Stimulated activated naive CD8-positive, alpha-beta T cell treated with anti-CD3 and anti-CD28 coated beads, Interleukin-15, Interleukin-2, amounts not matched to agents 100 ng/mL and 50 ng/mL, for 24 hours (primary cell): Measurements from ENCODE around the gene PKP1.

ENCODE experiments used
- H3K27ac Mint-ChIP-seq: one replicate; pipeline ENCODE4 v1.8.0; 2021; ENCODE audit warnings: mild to moderate bottlenecking, mixed read lengths
- H3K27me3 Mint-ChIP-seq: one replicate; pipeline ENCODE4 v1.8.0; 2021; ENCODE audit warnings: mixed read lengths
- H3K36me3 Mint-ChIP-seq: one replicate; pipeline ENCODE4 v1.8.0; 2021; ENCODE audit warnings: low read depth, mixed read lengths
- H3K4me1 Mint-ChIP-seq: one replicate; pipeline ENCODE4 v1.8.0; 2021; ENCODE audit warnings: low read depth, mixed read lengths
- H3K4me3 Mint-ChIP-seq: one replicate; pipeline ENCODE4 v1.8.0; 2021; ENCODE audit warnings: mild to moderate bottlenecking, mixed read lengths
- H3K9me3 Mint-ChIP-seq: one replicate; pipeline ENCODE4 v1.8.0; 2021; ENCODE audit warnings: mixed read lengths

The PKP1 gene

GRCh38 chr1:201283836-201284553 lies 689 bp downstream of the PKP1 start:
- Mint-ChIP-seq H3K9me3 (no peaks in the 10 kb centered on the region), H3K4me3 (no peak overlapping the region), H3K27me3 (peaks cover 29% of the 10 kb centered on the region), H3K27ac (no peak overlapping the region), H3K4me1 (peaks cover 4% of the 10 kb centered on the region), H3K36me3 (no peaks in the 10 kb centered on the region)

- no peaks in the 10 kb centered on the region for H3K36me3 Mint-ChIP-seq
- no peaks in the 10 kb centered on the region for H3K9me3 Mint-ChIP-seq
- no peak overlapping the region for H3K4me3 Mint-ChIP-seq
- peaks cover 4% of the 10 kb centered on the region for H3K4me1 Mint-ChIP-seq
- H3K27ac Mint-ChIP-seq: no peak overlapping the region
- H3K27me3 Mint-ChIP-seq: peaks cover 26% of the 10 kb centered on the region
These were observed 1.3 kb downstream of the PKP1 start for GRCh38 chr1:201284636-201285035.

- Mint-ChIP-seq H3K27me3 (peaks cover 26% of the 10 kb centered on the region), H3K4me1 (peaks cover 4% of the 10 kb centered on the region), H3K36me3 (no peaks in the 10 kb centered on the region), H3K27ac (no peak overlapping the region), H3K4me3 (no peak overlapping the region), H3K9me3 (no peaks in the 10 kb centered on the region)
These were observed 2.5 kb downstream of the PKP1 start for GRCh38 chr1:201285846-201286245.

GRCh38 chr1:201286445-201286844 lies 3.1 kb downstream of the PKP1 start:
- H3K36me3 Mint-ChIP-seq: no peaks in the 10 kb centered on the region
- H3K4me3 Mint-ChIP-seq: no peak overlapping the region
- H3K27me3 Mint-ChIP-seq: peaks cover 26% of the 10 kb centered on the region
- H3K27ac Mint-ChIP-seq: no peak overlapping the region
- H3K9me3 Mint-ChIP-seq: no peaks in the 10 kb centered on the region
- H3K4me1 Mint-ChIP-seq: peaks cover 4% of the 10 kb centered on the region

- H3K36me3 Mint-ChIP-seq: no peaks in the 10 kb centered on the region
- H3K4me3 Mint-ChIP-seq: no peak overlapping the region
- H3K4me1 Mint-ChIP-seq: peaks cover 2% of the 10 kb centered on the region
- no peaks in the 10 kb centered on the region for H3K9me3 Mint-ChIP-seq
- peaks cover 10% of the 10 kb centered on the region for H3K27me3 Mint-ChIP-seq
- no peak overlapping the region for H3K27ac Mint-ChIP-seq
These were observed 4.7 kb downstream of the PKP1 start for GRCh38 chr1:201288007-201288406.

- Mint-ChIP-seq H3K4me3 (no peak overlapping the region), H3K27ac (no peak overlapping the region), H3K4me1 (no peaks in the 10 kb centered on the region), H3K9me3 (no peaks in the 10 kb centered on the region), H3K27me3 (peaks cover 4% of the 10 kb centered on the region), H3K36me3 (no peaks in the 10 kb centered on the region)
These were observed 5.5 kb downstream of the PKP1 start for GRCh38 chr1:201288765-201289164.

- no peaks in the 10 kb centered on the region for H3K4me1 Mint-ChIP-seq
- H3K36me3 Mint-ChIP-seq: no peaks in the 10 kb centered on the region
- H3K4me3 Mint-ChIP-seq: no peak overlapping the region
- H3K27me3 Mint-ChIP-seq: peaks cover 10% of the 10 kb centered on the region
- no peaks in the 10 kb centered on the region for H3K9me3 Mint-ChIP-seq
- H3K27ac Mint-ChIP-seq: no peak overlapping the region
These were observed 7.2 kb downstream of the PKP1 start for GRCh38 chr1:201290551-201290950.

GRCh38 chr1:201291916-201292315 lies 8.6 kb downstream of the PKP1 start:
- no peaks in the 10 kb centered on the region for H3K9me3 Mint-ChIP-seq
- H3K4me1 Mint-ChIP-seq: no peaks in the 10 kb centered on the region
- H3K4me3 Mint-ChIP-seq: no peak overlapping the region
- H3K27me3 Mint-ChIP-seq: peaks cover 18% of the 10 kb centered on the region
- no peak overlapping the region for H3K27ac Mint-ChIP-seq
- no peaks in the 10 kb centered on the region for H3K36me3 Mint-ChIP-seq

- no peak overlapping the region for H3K27ac Mint-ChIP-seq
- no peaks in the 10 kb centered on the region for H3K36me3 Mint-ChIP-seq
- H3K9me3 Mint-ChIP-seq: no peaks in the 10 kb centered on the region
- H3K4me3 Mint-ChIP-seq: no peak overlapping the region
- no peaks in the 10 kb centered on the region for H3K4me1 Mint-ChIP-seq
- H3K27me3 Mint-ChIP-seq: peaks cover 18% of the 10 kb centered on the region
These were observed 11.6 kb downstream of the PKP1 start for GRCh38 chr1:201294876-201295275.

GRCh38 chr1:201295346-201295745 lies 12.0 kb downstream of the PKP1 start:
- Mint-ChIP-seq H3K4me1 (no peaks in the 10 kb centered on the region), H3K27me3 (peaks cover 18% of the 10 kb centered on the region), H3K9me3 (no peaks in the 10 kb centered on the region), H3K27ac (no peak overlapping the region), H3K36me3 (no peaks in the 10 kb centered on the region), H3K4me3 (no peak overlapping the region)

GRCh38 chr1:201295861-201296260 lies 12.6 kb downstream of the PKP1 start:
- no peak overlapping the region for H3K27ac Mint-ChIP-seq
- H3K27me3 Mint-ChIP-seq: peaks cover 18% of the 10 kb centered on the region
- H3K36me3 Mint-ChIP-seq: no peaks in the 10 kb centered on the region
- H3K4me3 Mint-ChIP-seq: no peak overlapping the region
- no peaks in the 10 kb centered on the region for H3K9me3 Mint-ChIP-seq
- H3K4me1 Mint-ChIP-seq: no peaks in the 10 kb centered on the region

GRCh38 chr1:201296352-201296751 lies 13.0 kb downstream of the PKP1 start:
- H3K27ac Mint-ChIP-seq: no peak overlapping the region
- no peaks in the 10 kb centered on the region for H3K4me1 Mint-ChIP-seq
- no peaks in the 10 kb centered on the region for H3K9me3 Mint-ChIP-seq
- H3K27me3 Mint-ChIP-seq: peaks cover 20% of the 10 kb centered on the region
- no peaks in the 10 kb centered on the region for H3K36me3 Mint-ChIP-seq
- no peak overlapping the region for H3K4me3 Mint-ChIP-seq

GRCh38 chr1:201298396-201299381 lies 15.4 kb downstream of the PKP1 start:
- H3K4me1 Mint-ChIP-seq: no peaks in the 10 kb centered on the region
- no peak overlapping the region for H3K4me3 Mint-ChIP-seq
- peaks cover 22% of the 10 kb centered on the region for H3K27me3 Mint-ChIP-seq
- no peaks in the 10 kb centered on the region for H3K36me3 Mint-ChIP-seq
- no peak overlapping the region for H3K27ac Mint-ChIP-seq
- no peaks in the 10 kb centered on the region for H3K9me3 Mint-ChIP-seq

- Mint-ChIP-seq H3K27ac (no peak overlapping the region), H3K9me3 (no peaks in the 10 kb centered on the region), H3K36me3 (no peaks in the 10 kb centered on the region), H3K4me3 (no peak overlapping the region), H3K27me3 (peaks cover 18% of the 10 kb centered on the region), H3K4me1 (no peaks in the 10 kb centered on the region)
These were observed 16.7 kb downstream of the PKP1 start for GRCh38 chr1:201299968-201300367.

GRCh38 chr1:201300641-201301040 lies 17.3 kb downstream of the PKP1 start:
- H3K27ac Mint-ChIP-seq: no peak overlapping the region
- no peaks in the 10 kb centered on the region for H3K36me3 Mint-ChIP-seq
- no peak overlapping the region for H3K4me3 Mint-ChIP-seq
- H3K27me3 Mint-ChIP-seq: peaks cover 13% of the 10 kb centered on the region
- H3K9me3 Mint-ChIP-seq: no peaks in the 10 kb centered on the region
- H3K4me1 Mint-ChIP-seq: no peaks in the 10 kb centered on the region
